Measurements from ENCODE around the gene EZH1. TPM values are rescaled to one million over a fixed set of nuclear protein-coding genes. Genes with fewer than 3 reads are reported as not detected.

EZH1 gene
- total RNA-seq, 1 experiment from 2014 or later = 17.7 TPM

DNA sequence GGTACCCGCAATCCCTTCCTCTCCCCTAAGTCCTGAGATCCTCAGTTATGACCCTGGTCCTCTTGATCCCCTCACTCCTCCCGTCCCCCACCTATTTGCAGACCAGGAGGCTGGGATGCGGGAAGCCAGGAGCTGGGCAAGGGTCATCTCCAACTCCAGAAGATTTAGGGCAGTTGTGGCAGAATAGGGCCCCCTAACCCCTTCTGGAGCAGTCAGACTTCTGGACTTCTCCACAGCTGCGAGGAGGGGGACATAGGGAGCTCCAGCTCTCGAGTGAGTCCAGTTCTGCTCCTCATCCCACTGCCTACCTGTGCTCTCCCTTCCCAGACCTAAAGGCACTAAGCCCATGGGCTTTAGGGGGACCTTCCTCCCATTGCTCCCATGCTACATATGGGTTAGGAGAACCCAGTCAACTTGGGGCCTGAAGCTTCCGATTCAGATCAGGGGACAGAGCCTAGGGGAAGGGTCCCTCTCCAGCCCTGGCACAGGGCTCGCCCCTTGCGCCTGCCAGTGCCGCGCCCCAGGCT, 36.9 kb upstream of the EZH1 start:
- DNase-seq (ENCODE audit: low read depth, low spot score) (no peak), ATAC-seq (no peak)
- Histone ChIP-seq H3K4me3 (ENCODE audit: low read depth in 2 of 2, low read length in 2 of 2) (peak overlapping the region; percentile 48 to 56; a peak in 3 of 4 replicates), H3K36me3 (ENCODE audit: control insufficient read depth, insufficient read depth, low read length) (no peaks in the 10 kb centered on the region), H3K27me3 (ENCODE audit: control insufficient read depth, insufficient read depth, low read length) (no peaks in the 10 kb centered on the region), H3K27ac (ENCODE audit: low read length) (no peak overlapping the region), H3K4me1 (ENCODE audit: control insufficient read depth, insufficient read depth, low read length) (peaks cover 19% of the 10 kb centered on the region), H3K9me3 (ENCODE audit: control insufficient read depth, insufficient read depth, low read depth, low read length) (no peaks in the 10 kb centered on the region)
- CTCF ChIA-PET = interaction anchor here (2.3 kb wide), 1 partner anchor 18 kb away, joined by 5 read pairs; no protein-coding TSS in a partner anchor
- POLR2A ChIA-PET = no interaction called here
- TF ChIP-seq, protein P1, sequence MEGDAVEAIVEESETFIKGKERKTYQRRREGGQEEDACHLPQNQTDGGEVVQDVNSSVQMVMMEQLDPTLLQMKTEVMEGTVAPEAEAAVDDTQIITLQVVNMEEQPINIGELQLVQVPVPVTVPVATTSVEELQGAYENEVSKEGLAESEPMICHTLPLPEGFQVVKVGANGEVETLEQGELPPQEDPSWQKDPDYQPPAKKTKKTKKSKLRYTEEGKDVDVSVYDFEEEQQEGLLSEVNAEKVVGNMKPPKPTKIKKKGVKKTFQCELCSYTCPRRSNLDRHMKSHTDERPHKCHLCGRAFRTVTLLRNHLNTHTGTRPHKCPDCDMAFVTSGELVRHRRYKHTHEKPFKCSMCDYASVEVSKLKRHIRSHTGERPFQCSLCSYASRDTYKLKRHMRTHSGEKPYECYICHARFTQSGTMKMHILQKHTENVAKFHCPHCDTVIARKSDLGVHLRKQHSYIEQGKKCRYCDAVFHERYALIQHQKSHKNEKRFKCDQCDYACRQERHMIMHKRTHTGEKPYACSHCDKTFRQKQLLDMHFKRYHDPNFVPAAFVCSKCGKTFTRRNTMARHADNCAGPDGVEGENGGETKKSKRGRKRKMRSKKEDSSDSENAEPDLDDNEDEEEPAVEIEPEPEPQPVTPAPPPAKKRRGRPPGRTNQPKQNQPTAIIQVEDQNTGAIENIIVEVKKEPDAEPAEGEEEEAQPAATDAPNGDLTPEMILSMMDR (IDR thresholded peaks at IDR 0.05) = no peak
- no peak for TF ChIP-seq TCF7L2 (IDR thresholded peaks at IDR 0.05; ENCODE audit: low read depth, low read length)
- no peak for TF ChIP-seq POLR2AphosphoS5 (IDR thresholded peaks at IDR 0.05; ENCODE audit: low read depth, low read length)
- no peak for TF ChIP-seq SIN3A (IDR thresholded peaks at IDR 0.05; ENCODE audit: borderline replicate concordance, insufficient read depth, low read depth, low read length)
- TF ChIP-seq, protein P2, sequence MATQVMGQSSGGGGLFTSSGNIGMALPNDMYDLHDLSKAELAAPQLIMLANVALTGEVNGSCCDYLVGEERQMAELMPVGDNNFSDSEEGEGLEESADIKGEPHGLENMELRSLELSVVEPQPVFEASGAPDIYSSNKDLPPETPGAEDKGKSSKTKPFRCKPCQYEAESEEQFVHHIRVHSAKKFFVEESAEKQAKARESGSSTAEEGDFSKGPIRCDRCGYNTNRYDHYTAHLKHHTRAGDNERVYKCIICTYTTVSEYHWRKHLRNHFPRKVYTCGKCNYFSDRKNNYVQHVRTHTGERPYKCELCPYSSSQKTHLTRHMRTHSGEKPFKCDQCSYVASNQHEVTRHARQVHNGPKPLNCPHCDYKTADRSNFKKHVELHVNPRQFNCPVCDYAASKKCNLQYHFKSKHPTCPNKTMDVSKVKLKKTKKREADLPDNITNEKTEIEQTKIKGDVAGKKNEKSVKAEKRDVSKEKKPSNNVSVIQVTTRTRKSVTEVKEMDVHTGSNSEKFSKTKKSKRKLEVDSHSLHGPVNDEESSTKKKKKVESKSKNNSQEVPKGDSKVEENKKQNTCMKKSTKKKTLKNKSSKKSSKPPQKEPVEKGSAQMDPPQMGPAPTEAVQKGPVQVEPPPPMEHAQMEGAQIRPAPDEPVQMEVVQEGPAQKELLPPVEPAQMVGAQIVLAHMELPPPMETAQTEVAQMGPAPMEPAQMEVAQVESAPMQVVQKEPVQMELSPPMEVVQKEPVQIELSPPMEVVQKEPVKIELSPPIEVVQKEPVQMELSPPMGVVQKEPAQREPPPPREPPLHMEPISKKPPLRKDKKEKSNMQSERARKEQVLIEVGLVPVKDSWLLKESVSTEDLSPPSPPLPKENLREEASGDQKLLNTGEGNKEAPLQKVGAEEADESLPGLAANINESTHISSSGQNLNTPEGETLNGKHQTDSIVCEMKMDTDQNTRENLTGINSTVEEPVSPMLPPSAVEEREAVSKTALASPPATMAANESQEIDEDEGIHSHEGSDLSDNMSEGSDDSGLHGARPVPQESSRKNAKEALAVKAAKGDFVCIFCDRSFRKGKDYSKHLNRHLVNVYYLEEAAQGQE (IDR thresholded peaks at IDR 0.05; ENCODE audit: insufficient read depth in 1 of 2, low read depth in 2 of 2, low read length in 1 of 2) = no peak
- in situ Hi-C loops (cut with HindIII; ENCODE audit: low pct_unique_long_range_greater_than_20kb, low sequenced_read_pairs) (no loop called here), intact Hi-C loops (cut with micrococcal nuclease; ENCODE audit: unreplicated experiment) (no loop called here)
- no TSS peak for BruUV-seq (replicated peaks)

DNA sequence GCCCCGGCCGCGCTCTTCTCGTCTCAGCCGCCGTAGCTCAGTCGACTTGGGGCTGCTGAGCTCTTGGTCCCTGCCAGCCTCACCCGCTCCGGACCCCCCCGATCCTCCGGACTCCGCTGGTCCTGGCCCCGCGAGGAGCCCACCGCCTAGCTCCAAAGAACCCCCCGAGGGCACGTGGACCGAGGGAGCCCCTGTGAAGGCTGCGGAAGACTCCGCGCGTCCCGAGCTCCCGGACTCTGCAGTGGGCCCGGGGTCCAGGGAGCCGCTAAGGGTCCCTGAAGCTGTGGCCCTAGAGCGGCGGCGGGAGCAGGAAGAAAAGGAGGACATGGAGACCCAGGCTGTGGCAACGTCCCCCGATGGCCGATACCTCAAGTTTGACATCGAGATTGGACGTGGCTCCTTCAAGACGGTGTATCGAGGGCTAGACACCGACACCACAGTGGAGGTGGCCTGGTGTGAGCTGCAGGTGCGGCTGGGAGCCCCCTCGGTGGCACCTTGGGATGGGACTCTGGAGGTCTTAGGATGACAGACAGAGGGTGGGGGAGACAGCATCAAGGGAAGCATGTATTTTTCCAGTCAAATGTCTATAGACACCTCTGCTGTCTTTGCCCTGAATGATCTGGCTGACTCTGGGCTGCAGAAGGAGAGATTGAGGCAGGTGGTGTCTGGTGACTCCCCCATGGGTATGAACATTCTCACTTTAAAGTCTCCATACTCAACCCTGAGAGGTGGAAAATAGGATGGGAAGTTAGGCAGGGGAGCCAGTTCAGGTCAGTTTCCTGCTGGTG, 36.2 kb upstream of the EZH1 start:
- DNase-seq (ENCODE audit: low read depth, low spot score) (no peak), ATAC-seq (peak; percentile 51; the same call in 1 of the 2 replicates)
- H3K4me3 ChIP-seq (ENCODE audit: low read depth in 2 of 2, low read length in 2 of 2) = peak overlapping the region; percentile 48 to 56
- H3K27me3 ChIP-seq (ENCODE audit: control insufficient read depth, insufficient read depth, low read length) = no peaks in the 10 kb centered on the region
- in situ Hi-C loops (cut with HindIII; ENCODE audit: low pct_unique_long_range_greater_than_20kb, low sequenced_read_pairs) (no loop called here), intact Hi-C loops (cut with micrococcal nuclease; ENCODE audit: unreplicated experiment) (no loop called here)
- TF ChIP-seq, protein P2 (IDR thresholded peaks at IDR 0.05; ENCODE audit: insufficient read depth in 1 of 2, low read depth in 2 of 2, low read length in 1 of 2) = no peak
- TF ChIP-seq SIN3A (IDR thresholded peaks at IDR 0.05; ENCODE audit: borderline replicate concordance, insufficient read depth, low read depth, low read length) = no peak
- no peak for TF ChIP-seq POLR2AphosphoS5 (IDR thresholded peaks at IDR 0.05; ENCODE audit: low read depth, low read length)
- TF ChIP-seq TCF7L2 (IDR thresholded peaks at IDR 0.05; ENCODE audit: low read depth, low read length) = no peak
- TF ChIP-seq, protein P1 (IDR thresholded peaks at IDR 0.05) = no peak
- H3K4me1 ChIP-seq (ENCODE audit: control insufficient read depth, insufficient read depth, low read length) = peaks cover 19% of the 10 kb centered on the region
- H3K9me3 ChIP-seq (ENCODE audit: control insufficient read depth, insufficient read depth, low read depth, low read length) = no peaks in the 10 kb centered on the region
- no peaks in the 10 kb centered on the region for H3K36me3 ChIP-seq (ENCODE audit: control insufficient read depth, insufficient read depth, low read length)
- BruUV-seq (replicated peaks) = no TSS peak
- POLR2A ChIA-PET = no interaction called here
- H3K27ac ChIP-seq (ENCODE audit: low read length) = no peak overlapping the region
- CTCF ChIA-PET = interaction anchor here (2.3 kb wide), 1 partner anchor 17 kb away, joined by 5 read pairs; no protein-coding TSS in a partner anchor
